ENCODE data around the gene SHOC2.

The SHOC2 gene

GRCh38 chr10:110967009-110967630, 47.7 kb downstream of the SHOC2 start:
- no peaks in the 10 kb centered on the region for H3K36me3 ChIP-seq (ENCODE audit: control insufficient read depth in 1 of 2, insufficient read depth in 2 of 2, low read length in 2 of 2)
- H3K79me2 ChIP-seq (ENCODE audit: control insufficient read depth, insufficient read depth, low read length, poor library complexity), result no peaks in the 10 kb centered on the region
- no peak overlapping the region for H2BK120ac ChIP-seq (ENCODE audit: insufficient read depth, low read length, poor library complexity)
- H2BK5ac ChIP-seq (ENCODE audit: low read depth, low read length, poor library complexity), result no peak overlapping the region
- no peak for DNase-seq
- no peaks in the 10 kb centered on the region for H3K79me1 ChIP-seq (ENCODE audit: low read length)
- H3K4me3 ChIP-seq (ENCODE audit: low read depth, low read length), result no peak overlapping the region
- no peaks in the 10 kb centered on the region for H3K9me3 ChIP-seq (ENCODE audit: insufficient read depth, low read depth, low read length)
- H3K4me1 ChIP-seq (ENCODE audit: control insufficient read depth in 1 of 2, insufficient read depth in 2 of 2, low read length in 2 of 2), result no peaks in the 10 kb centered on the region
- no peak overlapping the region for H3K27ac ChIP-seq (ENCODE audit: low read depth, low read length)
- no CpG with 5 or more reads among the region's 3 CpGs for WGBS (ENCODE audit: extremely low coverage, insufficient coverage, insufficient read length)
- H4K8ac ChIP-seq (ENCODE audit: low read depth, low read length), result no peak overlapping the region
- no peak overlapping the region for H4K12ac ChIP-seq (ENCODE audit: low read depth, low read length)
- no peak overlapping the region for H2AFZ ChIP-seq (ENCODE audit: insufficient read depth, low read length, poor library complexity)
- no peak overlapping the region for H2AK5ac ChIP-seq (ENCODE audit: low read length)
- H3K27me3 ChIP-seq (ENCODE audit: insufficient read depth, low read length), result no peaks in the 10 kb centered on the region
- H3K4ac ChIP-seq (ENCODE audit: low read depth, low read length), result no peak overlapping the region
- no peak overlapping the region for H3K23ac ChIP-seq (ENCODE audit: low read length)
- H3K18ac ChIP-seq (ENCODE audit: low read length), result no peak overlapping the region
- H3K4me2 ChIP-seq (ENCODE audit: low read length), result no peak overlapping the region
- no peak overlapping the region for H2BK12ac ChIP-seq (ENCODE audit: low read length)
- no peak overlapping the region for H3K9ac ChIP-seq (ENCODE audit: low read length)
- no peak overlapping the region for H3K14ac ChIP-seq (ENCODE audit: low read length)
- no peak overlapping the region for H4K91ac ChIP-seq (ENCODE audit: low read depth, low read length)

- Histone ChIP-seq H3K9ac (ENCODE audit: low read length) (no peak overlapping the region), H3K27ac (ENCODE audit: low read depth, low read length) (no peak overlapping the region), H3K36me3 (ENCODE audit: control insufficient read depth in 1 of 2, insufficient read depth in 2 of 2, low read length in 2 of 2) (no peaks in the 10 kb centered on the region), H2AK5ac (ENCODE audit: low read length) (no peak overlapping the region), H3K4me1 (ENCODE audit: control insufficient read depth in 1 of 2, insufficient read depth in 2 of 2, low read length in 2 of 2) (no peaks in the 10 kb centered on the region), H3K18ac (ENCODE audit: low read length) (no peak overlapping the region), H3K79me2 (ENCODE audit: control insufficient read depth, insufficient read depth, low read length, poor library complexity) (no peaks in the 10 kb centered on the region), H4K12ac (ENCODE audit: low read depth, low read length) (no peak overlapping the region), H3K27me3 (ENCODE audit: insufficient read depth, low read length) (no peaks in the 10 kb centered on the region), H3K9me3 (ENCODE audit: insufficient read depth, low read depth, low read length) (no peaks in the 10 kb centered on the region), H3K79me1 (ENCODE audit: low read length) (no peaks in the 10 kb centered on the region), H3K4ac (ENCODE audit: low read depth, low read length) (no peak overlapping the region), H2AFZ (ENCODE audit: insufficient read depth, low read length, poor library complexity) (no peak overlapping the region), H3K14ac (ENCODE audit: low read length) (no peak overlapping the region), H2BK120ac (ENCODE audit: insufficient read depth, low read length, poor library complexity) (no peak overlapping the region), H3K4me2 (ENCODE audit: low read length) (no peak overlapping the region), H2BK12ac (ENCODE audit: low read length) (no peak overlapping the region), H3K4me3 (ENCODE audit: low read depth, low read length) (no peak overlapping the region), H2BK5ac (ENCODE audit: low read depth, low read length, poor library complexity) (no peak overlapping the region), H4K8ac (ENCODE audit: low read depth, low read length) (no peak overlapping the region), H4K91ac (ENCODE audit: low read depth, low read length) (no peak overlapping the region), H3K23ac (ENCODE audit: low read length) (no peak overlapping the region)
- DNase-seq, result no peak
- no CpG with 5 or more reads among the region's 1 CpG for whole genome bisulfite sequencing (ENCODE audit: extremely low coverage, insufficient coverage, insufficient read length)
Measured at GRCh38 chr10:110967645-110968044, 48.2 kb downstream of the SHOC2 start.

GRCh38 chr10:110969183-110969582, 49.8 kb downstream of the SHOC2 start:
- no peak overlapping the region for H2BK5ac ChIP-seq (ENCODE audit: low read depth, low read length, poor library complexity)
- no CpG with 5 or more reads among the region's 2 CpGs for WGBS (ENCODE audit: extremely low coverage, insufficient coverage, insufficient read length)
- no peak overlapping the region for H4K8ac ChIP-seq (ENCODE audit: low read depth, low read length)
- H2BK120ac ChIP-seq (ENCODE audit: insufficient read depth, low read length, poor library complexity), result no peak overlapping the region
- no peaks in the 10 kb centered on the region for H3K27me3 ChIP-seq (ENCODE audit: insufficient read depth, low read length)
- no peak overlapping the region for H2BK12ac ChIP-seq (ENCODE audit: low read length)
- no peak overlapping the region for H3K4me3 ChIP-seq (ENCODE audit: low read depth, low read length)
- no peak overlapping the region for H3K4me2 ChIP-seq (ENCODE audit: low read length)
- H3K36me3 ChIP-seq (ENCODE audit: control insufficient read depth in 1 of 2, insufficient read depth in 2 of 2, low read length in 2 of 2), result no peaks in the 10 kb centered on the region
- no peak overlapping the region for H3K14ac ChIP-seq (ENCODE audit: low read length)
- no peak overlapping the region for H3K23ac ChIP-seq (ENCODE audit: low read length)
- no peaks in the 10 kb centered on the region for H3K79me1 ChIP-seq (ENCODE audit: low read length)
- H4K91ac ChIP-seq (ENCODE audit: low read depth, low read length), result no peak overlapping the region
- H3K18ac ChIP-seq (ENCODE audit: low read length), result no peak overlapping the region
- no peak overlapping the region for H2AK5ac ChIP-seq (ENCODE audit: low read length)
- no peaks in the 10 kb centered on the region for H3K9me3 ChIP-seq (ENCODE audit: insufficient read depth, low read depth, low read length)
- H3K79me2 ChIP-seq (ENCODE audit: control insufficient read depth, insufficient read depth, low read length, poor library complexity), result no peaks in the 10 kb centered on the region
- no peak overlapping the region for H3K4ac ChIP-seq (ENCODE audit: low read depth, low read length)
- H3K27ac ChIP-seq (ENCODE audit: low read depth, low read length), result no peak overlapping the region
- H3K4me1 ChIP-seq (ENCODE audit: control insufficient read depth in 1 of 2, insufficient read depth in 2 of 2, low read length in 2 of 2), result no peaks in the 10 kb centered on the region
- no peak for DNase-seq
- H2AFZ ChIP-seq (ENCODE audit: insufficient read depth, low read length, poor library complexity), result no peak overlapping the region
- no peak overlapping the region for H3K9ac ChIP-seq (ENCODE audit: low read length)
- H4K12ac ChIP-seq (ENCODE audit: low read depth, low read length), result no peak overlapping the region

GRCh38 chr10:110971638-110972037, 52.2 kb downstream of the SHOC2 start:
- no peak overlapping the region for H3K4ac ChIP-seq (ENCODE audit: low read depth, low read length)
- H4K91ac ChIP-seq (ENCODE audit: low read depth, low read length), result no peak overlapping the region
- no peak overlapping the region for H2AK5ac ChIP-seq (ENCODE audit: low read length)
- H3K79me2 ChIP-seq (ENCODE audit: control insufficient read depth, insufficient read depth, low read length, poor library complexity), result no peaks in the 10 kb centered on the region
- H3K9me3 ChIP-seq (ENCODE audit: insufficient read depth, low read depth, low read length), result no peaks in the 10 kb centered on the region
- no peak overlapping the region for H3K23ac ChIP-seq (ENCODE audit: low read length)
- DNase-seq, result no peak
- H3K27me3 ChIP-seq (ENCODE audit: insufficient read depth, low read length), result no peaks in the 10 kb centered on the region
- H3K9ac ChIP-seq (ENCODE audit: low read length), result no peak overlapping the region
- H3K36me3 ChIP-seq (ENCODE audit: control insufficient read depth in 1 of 2, insufficient read depth in 2 of 2, low read length in 2 of 2), result peaks cover 0 to 1% of the 10 kb centered on the region in 2 experiments
- H2AFZ ChIP-seq (ENCODE audit: insufficient read depth, low read length, poor library complexity), result no peak overlapping the region
- H3K4me1 ChIP-seq (ENCODE audit: control insufficient read depth in 1 of 2, insufficient read depth in 2 of 2, low read length in 2 of 2), result no peaks in the 10 kb centered on the region
- H3K4me3 ChIP-seq (ENCODE audit: low read depth, low read length), result no peak overlapping the region
- H2BK12ac ChIP-seq (ENCODE audit: low read length), result no peak overlapping the region
- H4K8ac ChIP-seq (ENCODE audit: low read depth, low read length), result no peak overlapping the region
- no peak overlapping the region for H3K14ac ChIP-seq (ENCODE audit: low read length)
- H4K12ac ChIP-seq (ENCODE audit: low read depth, low read length), result no peak overlapping the region
- H3K18ac ChIP-seq (ENCODE audit: low read length), result no peak overlapping the region
- H2BK120ac ChIP-seq (ENCODE audit: insufficient read depth, low read length, poor library complexity), result no peak overlapping the region
- no peak overlapping the region for H2BK5ac ChIP-seq (ENCODE audit: low read depth, low read length, poor library complexity)
- no peak overlapping the region for H3K27ac ChIP-seq (ENCODE audit: low read depth, low read length)
- no peak overlapping the region for H3K4me2 ChIP-seq (ENCODE audit: low read length)
- H3K79me1 ChIP-seq (ENCODE audit: low read length), result no peaks in the 10 kb centered on the region
